Neural progenitor cell (in vitro differentiated cells): ENCODE data around the gene EPHX1.

Source experiments
- CTCF ChIP-seq: fragments of 200-600 bp; sonication (generic); IDR thresholded peaks from 2 replicates; pipeline ENCODE4 v1.5.1; 2017; ENCODE audit warnings: antibody characterized with exemption, mild to moderate bottlenecking
- EZH2 ChIP-seq: fragments of 200-600 bp; sonication (generic); IDR thresholded peaks from 2 replicates; pipeline ENCODE4 v1.6.1; 2017; ENCODE audit warnings: antibody characterized with exemption, mild to moderate bottlenecking, moderate library complexity

GRCh38 chr1:225874431-225874830, 64.5 kb downstream of the EPHX1 start:
- TF ChIP-seq CTCF (no peak), EZH2 (no peak)
